GM13977 (cell line): ENCODE data around the gene IYD.

Experiments used
- DNase-seq: peaks from one replicate; pipeline ENCODE4 v3.0.0; 2012; ENCODE audit warnings: low spot score
- CTCF ChIP-seq: IDR thresholded peaks from 2 replicates; pipeline ENCODE4 v1.5.1; 2012; ENCODE audit warnings: mild to moderate bottlenecking, control low read depth; ENCODE audit not compliant: insufficient read depth; ENCODE audit errors: extremely low read depth, missing control alignments
- in situ Hi-C: fragments of 300-500 bp; cut with MboI; formaldehyde crosslinking; loops from one replicate; pipeline ENCODE4 v1.12.0; 2022; ENCODE audit warnings: low sequenced_read_pairs, low pct_unique_long_range_greater_than_20kb, mixed read lengths, inconsistent platforms; ENCODE audit not compliant: unreplicated experiment

IYD gene

GRCh38 chr6:150325066-150325772 is 43.6 kb upstream of the IYD start:
- TF ChIP-seq CTCF, result no peak
- DNase-seq, result no peak
- in situ Hi-C loops, result no loop called here

- in situ Hi-C loops, result no loop called here
- DNase-seq, result no peak
- no peak for TF ChIP-seq CTCF
These were observed 41.6 kb upstream of the IYD start for GRCh38 chr6:150327117-150327774.

GRCh38 chr6:150328744-150329405 is 39.9 kb upstream of the IYD start:
- in situ Hi-C loops, result no loop called here
- no peak for TF ChIP-seq CTCF
- DNase-seq, result no peak

- in situ Hi-C loops, result loop anchor here (10.0 kb wide), 1 partner anchor 247 kb away; no protein-coding TSS in a partner anchor
- DNase-seq, result no peak
- no peak for TF ChIP-seq CTCF
These were observed 37.5 kb upstream of the IYD start for GRCh38 chr6:150331344-150331743.

GRCh38 chr6:150332939-150333584 is 35.8 kb upstream of the IYD start:
- DNase-seq, result no peak
- TF ChIP-seq CTCF, result no peak
- in situ Hi-C loops, result loop anchor here (10.0 kb wide), 1 partner anchor 248 kb away; no protein-coding TSS in a partner anchor

GRCh38 chr6:150333585-150333941 is 35.2 kb upstream of the IYD start:
- TF ChIP-seq CTCF, result no peak
- in situ Hi-C loops, result loop anchor here (10.0 kb wide), 1 partner anchor 249 kb away; no protein-coding TSS in a partner anchor
- DNase-seq, result no peak
